ELR (cell line): Measurements from ENCODE around the gene SLC6A17.

ENCODE experiments used
- DNase-seq: peaks from one replicate; pipeline ENCODE4 v3.0.0-alpha.2; 2015; ENCODE audit warnings: low read depth

SLC6A17 gene

DNA sequence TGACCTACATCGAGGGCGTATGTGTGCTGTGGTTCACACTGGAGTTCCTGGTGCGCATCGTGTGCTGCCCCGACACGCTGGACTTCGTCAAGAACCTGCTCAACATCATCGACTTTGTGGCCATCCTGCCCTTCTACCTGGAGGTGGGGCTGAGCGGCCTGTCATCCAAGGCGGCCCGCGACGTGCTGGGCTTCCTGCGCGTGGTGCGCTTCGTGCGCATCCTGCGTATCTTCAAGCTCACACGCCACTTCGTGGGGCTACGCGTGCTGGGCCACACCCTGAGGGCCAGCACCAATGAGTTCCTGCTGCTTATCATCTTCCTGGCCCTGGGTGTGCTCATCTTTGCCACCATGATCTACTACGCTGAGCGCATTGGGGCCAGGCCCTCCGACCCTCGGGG is 72.8 kb downstream of the SLC6A17 start:
- no peak for DNase-seq

GRCh38 chr1:110223581-110223980 is 73.3 kb downstream of the SLC6A17 start:
- no peak for DNase-seq

GRCh38 chr1:110224240-110224995 is 74.1 kb downstream of the SLC6A17 start:
- DNase-seq: no peak

GRCh38 chr1:110225212-110225611 is 74.9 kb downstream of the SLC6A17 start:
- DNase-seq: no peak

DNA sequence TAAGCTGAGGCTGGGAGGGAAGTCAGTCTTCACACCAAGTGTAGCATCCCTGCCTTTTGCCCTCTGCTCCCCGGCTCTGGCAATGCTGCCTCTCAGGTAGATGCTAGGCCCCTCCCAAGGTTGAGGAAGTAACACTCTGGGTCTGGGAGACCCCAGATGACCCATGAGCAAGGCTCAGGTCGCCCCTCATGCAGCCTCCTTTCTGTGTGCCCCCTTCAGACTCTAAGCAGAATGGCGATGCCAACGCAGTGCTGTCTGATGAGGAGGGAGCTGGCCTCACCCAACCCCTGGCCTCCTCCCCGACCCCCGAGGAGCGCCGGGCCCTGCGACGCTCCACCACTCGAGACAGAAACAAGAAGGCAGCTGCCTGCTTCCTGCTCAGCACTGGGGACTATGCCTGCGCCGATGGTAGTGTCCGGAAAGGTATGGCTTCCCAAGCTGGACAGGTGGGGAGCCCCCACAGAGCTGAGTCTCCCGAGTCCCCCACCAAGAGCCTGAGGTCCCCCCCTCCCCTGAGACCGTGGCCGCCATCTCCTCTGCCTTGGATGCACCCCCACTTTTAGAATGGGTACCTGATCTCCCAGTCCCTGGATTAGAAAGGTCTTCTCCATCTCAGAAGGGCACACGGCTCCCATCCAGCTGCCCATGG is 75.6 kb downstream of the SLC6A17 start:
- DNase-seq: no peak

- DNase-seq: no peak
Observed at GRCh38 chr1:110227774-110228173, 77.5 kb downstream of the SLC6A17 start.

- no peak for DNase-seq
Observed at GRCh38 chr1:110228381-110228780, 78.1 kb downstream of the SLC6A17 start.

DNA sequence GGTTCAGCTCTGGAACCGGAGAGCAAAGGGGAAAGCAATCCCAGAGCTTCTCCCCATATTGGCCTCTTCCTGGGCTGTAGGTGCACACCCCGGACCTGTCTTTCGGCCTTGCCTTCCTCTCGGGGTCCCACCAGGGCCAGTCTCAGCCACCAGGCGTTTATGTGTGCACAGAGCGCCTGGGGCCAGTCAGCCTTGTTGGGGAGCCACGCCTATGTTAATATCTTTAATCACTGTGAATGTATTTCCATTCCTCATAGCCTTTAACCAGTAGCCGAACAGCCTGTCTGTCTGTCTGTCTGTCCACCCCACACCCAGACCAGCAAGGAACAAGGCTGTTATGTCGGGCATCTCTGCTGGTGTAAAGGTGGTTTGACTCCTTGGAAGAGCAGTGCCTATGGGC is 78.6 kb downstream of the SLC6A17 start:
- no peak for DNase-seq

DNA sequence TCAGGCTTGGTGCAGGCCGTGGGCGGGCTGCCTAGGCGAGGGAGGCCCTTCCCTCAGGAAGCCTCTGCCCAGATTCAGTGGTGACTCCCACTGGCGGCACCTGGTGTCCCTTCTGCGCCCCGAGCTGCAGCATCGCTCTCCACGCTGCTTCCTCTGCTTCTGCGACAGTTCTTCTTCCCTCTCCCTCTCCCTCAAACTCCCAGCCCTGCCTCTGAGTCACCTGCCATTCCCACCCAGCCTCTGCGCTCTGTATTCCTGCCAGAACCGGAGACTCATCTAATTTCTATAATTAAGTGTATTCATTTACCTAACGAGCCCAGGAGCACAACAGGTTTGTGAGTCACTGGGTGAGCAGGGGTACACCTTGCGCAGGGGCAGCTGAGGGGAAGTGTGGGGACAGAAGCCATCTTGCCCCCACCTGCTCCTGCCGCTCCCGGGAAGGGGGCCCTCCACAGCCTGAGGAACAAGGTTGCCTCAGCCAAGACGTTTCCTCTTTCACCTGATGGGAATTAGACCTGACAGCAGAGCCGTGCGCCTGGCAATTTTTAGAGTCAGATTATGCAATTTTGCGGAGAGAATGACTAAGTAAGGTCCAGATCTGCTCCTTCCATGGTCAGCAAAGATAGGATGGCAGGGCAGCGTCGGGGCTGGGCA is 79.2 kb downstream of the SLC6A17 start:
- peak; percentile 27 for DNase-seq

DNA sequence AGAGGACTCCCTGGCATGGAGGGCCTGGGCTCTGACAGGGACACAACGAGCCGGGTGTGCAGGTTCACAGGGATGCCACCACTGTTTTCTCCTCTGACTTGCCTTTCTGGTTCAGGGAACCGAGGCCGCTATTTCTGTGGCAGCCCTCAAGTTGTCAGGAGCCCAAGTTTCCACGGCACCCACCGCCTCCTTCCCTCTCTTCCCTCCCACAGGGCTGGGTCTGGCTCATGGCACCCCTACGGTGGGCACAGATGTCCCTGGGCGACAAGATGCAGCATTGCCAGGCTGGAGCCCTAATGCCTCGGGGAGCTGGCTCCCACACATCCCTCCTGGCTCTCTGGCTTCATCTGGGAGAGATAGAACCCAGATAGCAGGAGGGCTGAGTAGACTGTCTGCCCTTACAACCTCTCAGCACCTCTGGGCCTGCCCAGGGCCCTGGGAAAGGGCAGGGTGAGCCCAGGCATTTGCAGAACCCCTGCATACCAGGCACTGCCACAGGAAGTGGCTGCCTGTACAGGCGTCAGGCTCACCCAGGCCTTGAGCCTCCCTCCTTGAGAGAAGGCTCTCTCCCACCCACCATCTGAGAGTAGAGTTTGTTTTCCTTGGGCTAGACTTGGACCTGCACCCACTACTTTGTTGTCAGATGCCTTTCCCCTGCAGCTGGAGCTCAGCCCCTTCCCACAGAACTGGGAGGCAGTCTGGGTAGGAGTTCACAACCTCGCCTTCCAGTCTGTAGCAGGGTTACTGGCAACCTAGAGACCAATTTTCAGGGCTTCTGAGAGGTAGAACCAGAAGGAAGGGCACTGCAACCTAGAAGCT is 80.3 kb downstream of the SLC6A17 start:
- DNase-seq: no peak

GRCh38 chr1:110233861-110234260 is 83.6 kb downstream of the SLC6A17 start:
- DNase-seq: no peak

GRCh38 chr1:110234691-110235090 is 84.4 kb downstream of the SLC6A17 start:
- DNase-seq: peak; percentile 72

GRCh38 chr1:110235181-110235833 is 85.0 kb downstream of the SLC6A17 start:
- no peak for DNase-seq

- peak; percentile 98 for DNase-seq
Observed at GRCh38 chr1:110235834-110236682, 85.8 kb downstream of the SLC6A17 start.

- no peak for DNase-seq
Observed at GRCh38 chr1:110237386-110238152, 87.3 kb downstream of the SLC6A17 start.

DNA sequence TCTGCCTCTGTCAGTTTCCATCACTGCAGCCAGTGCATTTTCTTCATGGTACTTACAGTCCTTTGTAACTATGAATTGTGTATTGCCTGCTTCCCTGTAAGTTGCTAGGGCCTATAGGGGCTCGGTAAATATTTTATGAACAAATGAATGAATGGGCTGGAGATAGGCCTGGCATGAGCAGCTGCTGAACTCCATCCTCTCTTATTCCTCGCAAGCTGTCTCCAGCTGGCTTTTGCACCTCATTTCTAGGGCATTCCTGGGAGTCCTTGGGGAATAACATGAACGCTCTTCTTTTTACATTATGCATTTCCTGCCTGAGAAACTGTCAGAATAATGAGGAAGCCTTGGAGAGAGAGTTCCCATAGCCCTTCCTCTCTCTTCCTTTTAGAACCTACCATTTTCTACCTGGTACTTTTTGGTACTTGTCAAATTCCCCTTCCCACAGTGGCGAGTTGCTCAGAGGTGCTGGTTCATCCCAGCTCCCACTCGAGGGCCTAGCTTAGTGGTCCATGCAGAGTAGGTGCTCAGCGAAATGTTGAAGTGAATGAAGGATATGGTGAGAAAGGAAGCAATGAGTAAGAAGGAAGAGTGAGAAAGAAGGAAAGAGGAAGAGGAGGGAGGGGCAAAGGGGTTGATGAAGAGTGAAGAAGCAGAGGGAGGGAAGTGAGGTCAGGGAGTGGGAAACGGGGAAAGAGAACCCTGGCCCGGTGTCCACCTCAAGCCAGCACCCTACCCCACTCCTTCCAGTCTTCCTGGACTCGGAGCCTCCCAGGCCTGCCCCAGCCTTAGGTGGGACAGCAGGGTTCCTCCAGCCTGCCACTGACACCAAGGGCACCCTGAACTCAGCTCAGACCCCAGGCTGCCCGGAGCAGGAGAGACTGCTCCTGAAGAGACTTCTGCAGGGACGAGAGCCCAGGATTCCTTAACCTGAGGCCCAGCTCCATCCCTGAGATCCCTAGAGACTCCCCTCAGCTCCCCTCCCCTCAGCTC is 89.4 kb downstream of the SLC6A17 start:
- no peak for DNase-seq

DNA sequence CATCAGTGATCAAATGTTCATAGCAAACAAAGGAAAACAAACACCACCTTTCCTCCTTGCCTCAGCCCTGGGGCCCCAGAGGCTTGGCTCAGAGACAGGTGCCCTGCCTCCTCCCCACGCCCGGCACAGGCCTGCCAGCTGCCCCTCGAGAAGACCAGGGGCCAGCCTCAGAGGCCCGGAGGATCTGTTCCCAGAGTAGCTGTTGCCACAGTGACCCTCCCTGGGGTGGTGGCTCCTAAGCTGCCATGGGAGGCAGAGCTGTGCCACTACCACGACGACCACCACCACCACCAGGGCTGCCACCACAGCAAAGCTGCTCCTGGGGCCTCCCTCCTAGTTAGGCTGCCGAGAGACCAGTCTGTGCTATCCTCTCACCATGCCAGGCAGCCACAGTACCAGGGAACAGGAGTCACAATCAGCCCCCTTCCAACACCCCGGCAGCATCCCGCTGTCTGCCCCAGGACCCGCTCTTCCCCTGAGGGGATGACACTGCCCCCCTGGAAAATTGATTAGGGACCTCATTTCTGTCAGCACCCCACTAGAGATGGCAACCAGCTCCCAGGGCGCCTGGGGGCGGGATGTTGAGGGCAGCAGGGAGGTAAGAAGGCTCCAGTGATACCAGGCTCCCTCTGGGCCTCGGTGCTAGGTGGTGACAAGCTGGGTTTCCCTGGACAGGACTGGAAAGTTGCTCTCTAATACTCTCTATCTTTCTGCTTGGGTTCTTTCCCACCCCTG is 90.3 kb downstream of the SLC6A17 start:
- DNase-seq: no peak

GRCh38 chr1:110241516-110241915 is 91.2 kb downstream of the SLC6A17 start:
- no peak for DNase-seq
